Stimulated activated CD4-positive, alpha-beta T cell treated with anti-CD3 and anti-CD28 coated beads, TNF-alpha, amount 100 ng/mL, for 4 hours (primary cell): Measurements from ENCODE around the gene VENTX.

Experiments used
- DNase-seq, 3 experiments: peaks; one replicate each; pipeline ENCODE4 v3.0.0-alpha.2; 2020; ENCODE audit warnings: low read depth in 3 of 3

Gene VENTX

GRCh38 chr10:133285217-133285616 is 47.6 kb downstream of the VENTX start:
- no peak for DNase-seq

DNA sequence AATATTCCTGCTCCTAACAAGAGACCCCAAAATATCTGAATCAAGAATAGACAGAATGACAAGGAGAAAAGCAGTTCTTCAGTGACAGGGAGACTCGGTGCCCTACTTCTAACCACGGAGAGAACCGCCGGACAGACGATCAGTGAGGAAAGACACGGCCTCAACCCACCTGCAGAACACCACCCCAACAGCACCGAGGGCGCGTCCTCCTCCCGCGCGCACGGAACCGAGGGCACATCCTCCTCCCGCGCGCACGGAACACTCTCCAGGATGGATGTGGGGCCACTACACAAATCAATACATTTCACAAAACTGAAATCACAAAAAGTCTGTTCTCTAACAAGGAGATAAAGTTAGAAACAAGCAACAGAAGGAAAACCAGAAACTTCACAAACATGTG is 48.7 kb downstream of the VENTX start:
- no peak for DNase-seq

DNA sequence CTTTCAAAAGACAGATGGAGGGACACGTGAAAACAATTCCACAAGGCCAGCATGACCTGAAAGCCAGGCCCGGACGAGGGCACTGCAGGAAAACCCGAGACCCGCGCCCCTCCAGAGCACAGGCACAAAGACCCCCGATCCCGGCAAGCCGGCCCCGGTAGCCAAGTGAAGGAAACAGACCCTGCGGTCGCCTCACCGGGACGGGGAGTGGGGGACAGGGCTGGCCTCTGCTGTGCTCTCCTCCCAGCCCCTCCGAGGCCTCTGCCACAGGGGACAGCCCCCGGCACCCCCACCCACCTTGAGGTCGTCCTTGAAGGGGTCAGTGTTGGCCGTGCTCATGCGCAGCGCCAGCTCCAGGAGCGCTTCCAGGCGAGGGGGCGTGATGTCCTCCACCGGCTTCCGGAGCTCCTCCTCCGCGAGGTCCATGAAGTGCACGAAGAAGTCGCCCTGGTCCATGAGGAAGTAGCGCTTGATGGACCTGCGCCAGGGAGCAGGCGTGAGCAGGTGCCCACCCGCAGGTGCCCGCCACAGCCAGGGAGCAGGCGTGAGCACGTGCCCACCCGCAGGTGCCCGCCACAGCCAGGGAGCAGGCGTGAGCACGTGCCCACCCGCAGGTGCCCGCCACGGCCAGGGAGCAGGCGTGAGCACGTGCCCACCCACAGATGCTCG is 50.3 kb downstream of the VENTX start:
- DNase-seq = no peak

- DNase-seq = no peak
Observed at GRCh38 chr10:133289761-133290160, 52.1 kb downstream of the VENTX start.
